NB4 (cell line): ENCODE results near the gene RANBP17.

Experiments
- DNase-seq: peaks from one replicate; pipeline ENCODE4 v3.0.0; 2010; ENCODE audit warnings: low read depth
- H3K4me3 ChIP-seq: one replicate; pipeline ENCODE4 v1.5.1; 2011; ENCODE audit warnings: mild to moderate bottlenecking, low read depth, low read length, moderate library complexity
- CTCF ChIP-seq: IDR thresholded peaks from one replicate; pipeline ENCODE4 v1.5.1; 2012; ENCODE audit warnings: low read depth, low read length
- MAX ChIP-seq: IDR thresholded peaks from 2 replicates; pipeline ENCODE4 v1.6.1; 2011; ENCODE audit warnings: low read depth, low read length
- MYC ChIP-seq: IDR thresholded peaks from 2 replicates; pipeline ENCODE4 v1.6.1; 2011; ENCODE audit warnings: low read depth, low read length
- POLR2A ChIP-seq: IDR thresholded peaks from 2 replicates; pipeline ENCODE4 v1.6.1; 2011; ENCODE audit warnings: mild to moderate bottlenecking; ENCODE audit not compliant: insufficient read length; ENCODE audit errors: extremely low read depth

The RANBP17 gene

GRCh38 chr5:171236651-171237050, 374.8 kb downstream of the RANBP17 start:
- no peak for DNase-seq
- no peak overlapping the region for H3K4me3 ChIP-seq
- no peak for TF ChIP-seq POLR2A
- no peak for TF ChIP-seq MYC
- TF ChIP-seq CTCF: no peak
- no peak for TF ChIP-seq MAX

GRCh38 chr5:171242521-171242920, 380.7 kb downstream of the RANBP17 start:
- no peak for TF ChIP-seq POLR2A
- TF ChIP-seq MAX: no peak
- no peak for TF ChIP-seq CTCF
- TF ChIP-seq MYC: no peak
- no peak overlapping the region for H3K4me3 ChIP-seq
- no peak for DNase-seq

- H3K4me3 ChIP-seq: no peak overlapping the region
- TF ChIP-seq POLR2A (no peak), CTCF (no peak), MAX (no peak), MYC (no peak)
- no peak for DNase-seq
Measured at GRCh38 chr5:171246231-171246630, 384.4 kb downstream of the RANBP17 start.

GRCh38 chr5:171249460-171249859, 387.6 kb downstream of the RANBP17 start:
- H3K4me3 ChIP-seq: no peak overlapping the region
- DNase-seq: no peak
- TF ChIP-seq MYC (no peak), POLR2A (no peak), CTCF (no peak), MAX (no peak)

- no peak for DNase-seq
- TF ChIP-seq CTCF (no peak), MYC (no peak), POLR2A (no peak), MAX (no peak)
- H3K4me3 ChIP-seq: no peak overlapping the region
Measured at GRCh38 chr5:171250738-171251137, 388.9 kb downstream of the RANBP17 start.

- no peak for DNase-seq
- TF ChIP-seq CTCF: no peak
- TF ChIP-seq MYC: no peak
- no peak for TF ChIP-seq POLR2A
- TF ChIP-seq MAX: no peak
- H3K4me3 ChIP-seq: no peak overlapping the region
Measured at GRCh38 chr5:171251519-171251918, 389.7 kb downstream of the RANBP17 start.
